Bronchial epithelial cell (primary cell): ENCODE measurements around the gene THSD4. TPM values are rescaled to one million over a fixed set of nuclear protein-coding genes. Genes with fewer than 3 reads are reported as not detected.

Source experiments
- DNase-seq: peaks from one replicate; pipeline ENCODE4 v3.0.0-alpha.2; 2010; ENCODE audit warnings: low read depth
- FAIRE-seq: peaks from 2 replicates; lab custom pipeline; 2011; peaks lifted over from hg19 to GRCh38; lab: Jason Lieb, UNC
- H3K27me3 ChIP-seq: 2 replicates; pipeline ENCODE4 v1.5.1; 2011; ENCODE audit warnings: low read length; ENCODE audit not compliant: control insufficient read depth, insufficient read depth
- H3K36me3 ChIP-seq: 2 replicates; pipeline ENCODE4 v1.5.1; 2011; ENCODE audit warnings: low read length; ENCODE audit not compliant: control insufficient read depth, insufficient read depth
- H3K4me3 ChIP-seq: 2 replicates; pipeline ENCODE4 v1.5.1; 2011; ENCODE audit warnings: mild to moderate bottlenecking, low read depth, low read length, control low read depth
- CTCF ChIP-seq: IDR thresholded peaks from 2 replicates; pipeline ENCODE4 v1.5.1; 2011; ENCODE audit warnings: mild to moderate bottlenecking, moderate library complexity, low read length, control low read depth, inconsistent platforms; ENCODE audit not compliant: insufficient read depth, severe bottlenecking
- total RNA-seq: library from RNA; depleted of rRNA; stranded (reverse); fragments of >200 nt; gene quantifications from 2 replicates; pipeline ENCODE4 v1.2.1, GENCODE V29; 2014

Gene THSD4
- total RNA-seq, 1 donor from 2014 or later: 14.5 TPM

DNA sequence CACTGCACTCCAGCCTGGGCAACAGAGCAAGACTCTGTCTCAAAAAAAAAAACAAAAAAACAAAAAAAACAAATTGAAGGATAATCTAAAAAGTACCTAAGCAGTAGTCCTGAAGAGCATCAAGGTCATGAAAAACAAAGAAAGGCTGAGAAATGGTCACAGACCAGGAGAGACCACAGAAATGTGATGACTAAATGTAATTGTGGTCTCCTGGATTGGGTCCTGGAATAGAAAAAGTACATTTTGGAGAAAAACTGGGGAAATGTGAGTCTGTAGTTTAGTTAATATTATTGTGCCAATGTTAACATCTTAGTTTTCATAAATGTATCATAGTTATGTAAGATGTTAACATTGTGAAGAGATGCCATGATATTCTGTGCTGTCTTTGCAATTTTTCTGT lies 427.6 kb downstream of the THSD4 start:
- TF ChIP-seq CTCF: no peak
- no peak for DNase-seq
- H3K4me3 ChIP-seq: no peak overlapping the region
- no peaks in the 10 kb centered on the region for H3K27me3 ChIP-seq
- no peak for FAIRE-seq
- no peaks in the 10 kb centered on the region for H3K36me3 ChIP-seq

GRCh38 chr15:71543413-71543812 lies 428.1 kb downstream of the THSD4 start:
- DNase-seq (no peak), FAIRE-seq (no peak)
- TF ChIP-seq CTCF: no peak

GRCh38 chr15:71545223-71545760 lies 430.0 kb downstream of the THSD4 start:
- no peak for FAIRE-seq
- no peaks in the 10 kb centered on the region for H3K36me3 ChIP-seq
- DNase-seq: no peak
- H3K27me3 ChIP-seq: no peaks in the 10 kb centered on the region
- TF ChIP-seq CTCF: no peak
- no peak overlapping the region for H3K4me3 ChIP-seq

More at GRCh38 chr15:71543413-71543812, 428.1 kb downstream of the THSD4 start:
- no peak overlapping the region for H3K4me3 ChIP-seq
- H3K36me3 ChIP-seq: no peaks in the 10 kb centered on the region
- no peaks in the 10 kb centered on the region for H3K27me3 ChIP-seq

GRCh38 chr15:71545923-71546322 lies 430.7 kb downstream of the THSD4 start:
- H3K36me3 ChIP-seq: no peaks in the 10 kb centered on the region
- no peak overlapping the region for H3K4me3 ChIP-seq
- FAIRE-seq (no peak), DNase-seq (peak; percentile 46)
- TF ChIP-seq CTCF: no peak
- H3K27me3 ChIP-seq: no peaks in the 10 kb centered on the region

- FAIRE-seq (no peak), DNase-seq (no peak)
- Histone ChIP-seq H3K36me3 (no peaks in the 10 kb centered on the region), H3K27me3 (no peaks in the 10 kb centered on the region), H3K4me3 (no peak overlapping the region)
- no peak for TF ChIP-seq CTCF
Observed at GRCh38 chr15:71547011-71547410, 431.7 kb downstream of the THSD4 start.

GRCh38 chr15:71548401-71548807 lies 433.1 kb downstream of the THSD4 start:
- TF ChIP-seq CTCF: no peak
- Histone ChIP-seq H3K36me3 (no peaks in the 10 kb centered on the region), H3K4me3 (no peak overlapping the region), H3K27me3 (no peaks in the 10 kb centered on the region)
- FAIRE-seq: no peak
- DNase-seq: no peak
